Bone marrow (tissue), 2 donors: ENCODE measurements around the gene EDA.
"Not testable (repeated sequence)": the region's sequence is repeated elsewhere in the genome, so short reads cannot be mapped to it uniquely, and the experiment has no call there.

Experiments
- DNase-seq, 2 donors: peaks; one replicate each; lab custom pipeline; 2025; lab: John Stamatoyannopoulos, UW

Gene EDA

DNA sequence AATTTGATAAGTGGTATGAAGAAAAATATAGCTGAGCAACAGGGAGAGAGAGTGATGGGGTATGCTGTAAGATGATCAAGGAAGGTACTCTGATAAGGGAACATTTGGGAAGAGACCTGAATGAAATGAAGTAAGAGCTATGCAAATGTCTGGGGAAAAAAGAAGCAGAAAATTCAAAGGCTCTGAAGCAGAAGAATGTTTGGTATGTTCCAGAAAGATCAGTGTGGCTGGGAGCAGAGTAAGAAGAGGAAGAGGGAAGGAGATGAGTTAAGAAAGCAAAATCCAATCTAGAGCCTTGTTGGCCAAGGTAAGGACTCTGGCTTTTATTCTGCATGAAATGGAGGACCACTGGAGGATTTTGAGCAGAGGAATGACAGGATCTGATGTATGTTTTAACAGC, 343.8 kb downstream of the EDA start:
- no peak for DNase-seq

DNA sequence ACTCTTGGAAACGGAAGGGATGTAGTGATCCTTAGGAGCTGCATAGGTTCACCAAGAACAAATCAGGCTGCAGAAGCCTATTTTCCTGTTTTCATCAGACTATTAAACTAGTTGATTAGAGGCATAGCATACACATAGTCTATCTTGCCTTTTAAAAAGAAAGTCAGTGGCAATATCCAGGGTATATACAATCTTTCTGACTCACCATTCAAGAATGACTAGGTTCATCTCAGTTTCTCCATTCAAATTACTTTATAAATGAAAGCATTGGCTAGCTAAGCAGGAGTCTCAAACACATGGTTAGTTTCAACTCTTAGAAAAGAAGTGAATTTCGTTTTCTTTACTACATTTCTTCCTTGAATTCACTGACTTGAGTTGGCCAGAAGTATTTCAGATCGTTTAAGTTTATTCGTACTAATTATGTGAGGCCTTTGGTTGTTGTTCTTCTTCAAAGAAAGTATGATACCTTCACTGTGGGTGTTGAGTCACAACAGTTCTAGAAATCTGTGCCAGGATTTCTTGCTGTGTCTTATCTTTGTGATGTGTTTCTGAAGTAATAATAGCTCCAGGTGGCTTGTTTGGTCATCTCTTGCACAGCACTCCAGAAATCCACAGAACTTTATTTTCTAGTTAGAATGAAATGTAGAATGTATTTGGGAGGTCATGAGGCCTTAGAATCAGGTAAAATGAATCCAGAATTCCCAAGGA, 345.6 kb downstream of the EDA start:
- no peak for DNase-seq

DNA sequence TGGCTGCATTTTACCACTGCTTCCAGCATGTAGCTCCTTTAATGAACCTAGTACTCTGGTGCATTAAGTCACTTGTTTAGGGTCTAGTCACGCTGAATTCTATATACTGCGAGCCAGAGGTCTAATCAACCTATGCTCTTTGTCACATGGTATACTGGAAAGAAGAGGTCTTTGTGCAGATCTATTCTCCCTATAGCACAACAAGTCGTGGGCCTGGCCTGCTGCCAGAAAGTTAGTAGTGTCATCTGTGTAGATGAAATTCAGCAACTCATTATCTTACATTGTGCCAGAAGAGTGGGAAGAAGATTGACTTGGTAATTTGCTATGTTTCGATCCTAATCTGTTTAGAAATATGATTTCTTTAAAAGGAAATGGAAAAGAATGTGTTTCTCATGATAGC, 353.0 kb downstream of the EDA start:
- no peak for DNase-seq

DNA sequence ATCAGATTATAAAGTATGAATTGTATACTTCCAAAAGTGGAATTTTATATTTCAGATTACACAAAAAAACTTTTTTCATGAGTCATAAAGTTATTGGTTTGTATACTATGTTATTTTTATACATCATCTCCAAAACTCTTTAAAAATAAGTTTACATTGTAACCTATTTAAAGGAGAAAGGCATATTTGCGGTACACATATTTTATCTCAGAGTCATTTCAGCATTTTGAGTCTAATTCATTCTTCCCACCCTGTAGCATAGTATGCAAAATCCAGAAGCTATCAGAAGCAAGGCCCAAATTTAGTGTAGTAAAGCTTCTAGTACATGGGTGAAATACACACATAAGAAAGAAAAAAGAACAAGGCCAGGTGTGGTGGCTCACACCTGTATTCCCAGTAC, 353.5 kb downstream of the EDA start:
- no peak for DNase-seq

DNA sequence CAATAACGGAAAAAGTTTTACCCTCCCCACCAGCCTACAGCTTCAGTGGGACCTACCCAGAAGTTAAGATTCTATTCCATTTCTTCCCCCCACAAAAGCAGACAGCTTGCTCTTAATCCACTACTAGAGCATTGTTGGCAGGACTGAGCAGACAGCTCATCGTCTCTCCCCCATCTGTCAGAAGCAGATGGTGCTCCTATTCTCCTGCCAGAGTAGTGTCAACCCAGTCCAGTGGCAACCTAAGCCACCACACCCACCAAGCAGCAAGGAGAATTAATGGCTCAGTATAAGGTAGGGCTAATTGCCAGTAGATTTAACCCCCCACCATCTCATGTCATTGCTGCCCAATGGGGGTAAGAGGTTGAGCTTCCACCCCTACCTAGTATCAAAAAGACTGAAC, 371.8 kb downstream of the EDA start:
- DNase-seq = no peak

GRCh38 chrX:69988955-69989394, 373.1 kb downstream of the EDA start:
- no peak for DNase-seq

DNA sequence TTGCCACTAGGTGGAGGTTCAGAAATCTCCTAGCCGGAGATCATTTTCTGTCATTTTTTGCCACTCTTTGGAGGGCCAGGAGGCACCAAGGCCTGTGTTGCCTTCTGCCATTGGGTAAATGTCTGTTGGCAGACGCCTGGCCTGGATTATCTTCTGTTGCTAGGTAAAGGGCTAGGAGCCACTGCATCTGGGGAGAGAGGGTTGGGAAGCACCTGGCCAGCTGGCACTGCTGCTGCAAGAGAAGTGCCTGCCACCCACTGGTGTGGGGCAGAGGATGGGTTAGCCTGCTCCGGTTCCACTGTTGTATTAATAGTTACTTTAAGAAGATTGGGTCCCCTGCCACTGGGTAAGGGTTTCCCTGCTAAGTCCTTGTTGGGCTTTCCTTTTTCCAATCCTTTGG, 375.8 kb downstream of the EDA start:
- no peak for DNase-seq

- DNase-seq = no peak
Measured at GRCh38 chrX:69993494-69993893, 377.6 kb downstream of the EDA start.

DNA sequence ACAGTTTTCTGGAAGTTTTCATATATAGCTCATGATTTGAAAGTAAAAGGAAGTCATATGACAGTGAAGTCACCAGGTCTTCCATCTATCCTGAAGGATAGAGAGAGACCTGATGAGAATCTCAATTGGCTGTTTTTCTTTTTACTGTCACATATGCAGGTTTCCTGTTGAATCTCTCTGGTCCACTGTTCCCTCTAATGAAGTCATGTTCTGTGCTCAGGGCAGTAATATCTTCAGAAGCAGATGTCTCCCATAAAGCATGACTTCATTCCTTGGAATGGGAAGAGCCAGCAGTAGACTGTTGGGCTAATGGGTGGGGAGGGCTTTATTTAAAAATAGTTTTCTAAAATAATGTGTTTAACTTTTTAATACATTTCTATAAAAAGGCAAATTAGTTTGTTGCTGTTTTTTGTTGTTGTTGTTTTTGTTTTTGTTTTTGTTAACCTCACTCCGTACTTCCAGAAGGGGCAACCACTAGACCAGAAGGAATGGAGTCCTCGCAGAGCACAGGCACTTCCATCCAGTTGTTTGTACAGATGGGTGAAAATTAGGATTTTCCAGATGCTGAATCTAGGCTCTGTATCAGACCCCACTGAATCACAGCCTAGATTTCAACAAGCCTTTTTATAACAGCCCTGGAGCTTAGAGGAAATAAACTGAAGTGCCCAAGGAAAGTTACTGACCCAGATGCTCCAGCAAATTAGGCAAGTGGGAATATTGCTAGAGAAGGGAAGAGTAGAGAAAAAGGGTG, 379.6 kb downstream of the EDA start:
- no peak for DNase-seq

GRCh38 chrX:69996113-69996468, 380.2 kb downstream of the EDA start:
- no peak for DNase-seq

- not testable (repeated sequence) for DNase-seq
Measured at GRCh38 chrX:69998299-69998698, 382.4 kb downstream of the EDA start.

GRCh38 chrX:70001269-70001668, 385.4 kb downstream of the EDA start:
- DNase-seq = no peak

GRCh38 chrX:70001708-70002341, 385.9 kb downstream of the EDA start:
- no peak for DNase-seq

DNA sequence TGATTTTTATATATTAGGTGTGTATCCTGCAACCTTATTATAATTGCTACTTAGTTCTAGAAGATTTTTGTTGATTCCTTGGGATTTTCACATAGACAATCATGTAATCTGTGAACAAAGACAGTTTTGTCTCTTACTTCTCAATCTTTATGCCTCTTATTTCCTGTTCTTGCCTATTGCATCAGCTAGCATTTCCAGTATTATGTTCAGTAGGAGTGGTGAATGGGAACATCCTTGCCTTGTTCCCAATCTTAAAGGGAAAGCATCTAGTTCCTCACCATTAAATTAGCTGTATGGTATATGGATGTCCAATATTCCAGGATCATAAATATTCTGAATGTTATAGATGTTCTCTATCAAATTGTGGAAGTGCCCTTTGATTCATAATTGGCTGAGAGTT, 392.0 kb downstream of the EDA start:
- no peak for DNase-seq

DNA sequence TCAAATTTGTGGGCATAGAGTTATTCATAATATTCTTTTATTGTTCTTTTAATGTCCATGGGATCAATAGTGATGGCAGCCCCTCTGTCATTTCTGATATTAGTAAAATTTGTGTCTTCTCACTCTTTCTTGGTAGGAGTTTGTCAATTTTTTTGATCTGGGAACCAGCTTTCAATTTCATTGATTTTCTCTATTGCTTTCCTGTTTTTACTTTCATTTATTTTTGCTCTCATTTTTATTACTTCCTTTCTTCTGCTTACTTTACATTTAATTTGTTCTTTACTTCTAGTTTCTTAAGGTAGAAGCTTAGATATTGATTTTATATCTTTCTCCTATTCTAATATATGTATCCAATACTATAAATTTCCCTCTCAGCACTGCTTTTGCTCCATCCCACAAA, 393.1 kb downstream of the EDA start:
- no peak for DNase-seq

- no peak for DNase-seq
Measured at GRCh38 chrX:70009970-70010369, 394.1 kb downstream of the EDA start.

DNA sequence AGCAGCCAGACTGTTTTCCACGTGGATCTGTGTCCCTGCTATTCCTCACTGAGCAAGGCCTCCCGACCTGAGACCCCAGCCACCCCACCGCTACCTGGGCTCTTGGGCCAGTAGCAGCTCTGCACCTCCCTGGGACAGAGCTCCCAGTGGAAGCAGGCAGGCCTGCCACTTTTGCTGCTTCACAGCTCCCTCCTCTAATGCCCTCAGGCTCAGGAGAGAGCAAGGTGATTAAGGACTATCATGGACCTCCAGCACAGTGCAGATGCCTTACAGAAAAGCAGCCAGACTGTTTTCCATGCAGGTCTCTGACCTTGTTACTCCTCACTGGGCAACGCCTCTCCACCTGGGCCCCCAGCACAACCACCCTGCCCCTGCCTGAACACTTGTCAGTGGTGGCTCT, 396.8 kb downstream of the EDA start:
- DNase-seq = no peak

DNA sequence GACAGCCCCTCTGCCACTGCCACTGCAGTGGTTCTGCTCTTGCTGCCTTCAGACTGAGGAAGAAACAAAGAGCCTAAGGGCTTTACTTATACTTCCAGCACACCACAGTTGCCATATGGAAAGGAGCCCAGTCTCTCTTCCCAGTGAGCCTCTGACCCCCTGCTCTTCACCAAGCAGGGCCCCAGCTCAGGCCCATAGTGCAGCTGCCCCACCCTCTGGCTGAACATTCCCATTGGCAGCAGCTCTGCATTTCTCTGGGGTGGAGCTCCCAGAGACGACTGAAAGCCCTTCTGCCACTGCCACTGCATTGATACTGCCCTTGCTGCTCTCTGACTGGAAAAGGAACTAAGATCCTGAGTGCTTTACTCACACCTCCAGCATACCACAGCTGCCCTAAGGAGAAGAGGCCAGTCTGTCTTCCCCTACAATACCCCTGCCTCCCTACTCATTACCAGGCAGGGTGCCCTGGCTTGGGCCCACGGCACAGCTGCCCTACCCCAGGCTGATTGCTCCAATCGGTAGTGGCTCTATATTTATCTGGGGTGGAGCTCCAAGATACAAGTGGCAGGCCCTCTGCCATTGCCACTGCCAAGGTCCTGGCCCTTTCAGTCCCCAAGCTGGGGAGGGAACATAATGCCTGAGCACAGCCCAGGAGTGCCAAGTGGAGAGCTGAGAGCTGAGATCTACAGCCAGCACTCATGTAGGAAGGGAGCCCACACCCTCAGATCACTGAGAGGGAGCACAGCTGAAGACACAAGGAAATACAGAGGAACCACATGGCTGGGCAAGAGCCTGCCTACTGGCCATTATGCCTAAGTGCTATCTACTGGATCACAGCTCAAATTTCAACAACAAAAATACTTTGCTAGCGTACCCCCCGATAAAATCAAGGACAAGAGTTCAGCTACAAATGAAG, 397.8 kb downstream of the EDA start:
- DNase-seq = no peak

GRCh38 chrX:70016513-70016912, 400.6 kb downstream of the EDA start:
- DNase-seq = no peak

DNA sequence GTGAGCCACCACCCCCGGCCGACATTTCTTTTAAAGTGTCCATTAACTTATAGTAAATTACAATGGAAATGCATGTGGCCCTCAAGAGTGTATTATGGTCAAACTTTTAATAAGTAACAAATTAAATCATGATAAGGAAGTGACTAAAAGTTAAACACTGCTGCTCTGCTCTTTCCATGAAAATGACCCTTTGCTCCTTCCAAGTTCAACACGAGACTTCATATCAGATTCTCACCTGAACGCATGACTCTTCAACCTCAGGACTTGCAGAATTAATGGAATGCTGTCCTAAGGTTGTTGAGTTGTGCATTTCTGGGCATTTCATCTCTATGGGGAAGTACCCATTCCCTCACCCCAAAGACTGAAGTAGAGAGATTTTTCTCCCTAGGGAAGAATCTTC, 406.7 kb downstream of the EDA start:
- DNase-seq = no peak

DNA sequence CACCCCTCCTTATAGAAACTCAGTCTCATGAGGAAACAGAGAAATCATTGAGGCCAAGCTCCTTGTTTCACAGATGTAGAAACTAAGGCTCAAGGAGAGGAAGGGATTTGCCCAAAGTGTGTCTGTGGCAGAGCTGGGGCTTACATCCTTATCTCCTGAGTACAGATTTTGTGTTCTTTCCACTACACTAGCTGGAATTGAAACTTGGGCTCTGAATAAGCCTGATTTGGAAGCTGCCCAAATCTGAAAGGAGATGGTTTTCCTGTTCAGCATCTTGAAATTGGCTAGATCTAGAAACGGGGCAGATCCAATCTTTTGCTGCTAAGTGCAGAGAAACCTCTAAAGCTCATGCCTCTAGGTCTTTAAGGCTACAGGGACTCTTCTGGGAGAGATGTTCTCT, 409.6 kb downstream of the EDA start:
- DNase-seq = no peak

- DNase-seq = no peak
Measured at GRCh38 chrX:70026112-70026850, 410.4 kb downstream of the EDA start.
